ENCODE data around the gene TYW1. TPM values are rescaled to one million over a fixed set of nuclear protein-coding genes. Genes with fewer than 3 reads are reported as not detected.
"Not testable (repeated sequence)": the region's sequence is repeated elsewhere in the genome, so short reads cannot be mapped to it uniquely, and the experiment has no call there.

TYW1 gene
- total RNA-seq, 2 experiments from 2014 or later: 13.4 to 18.5 TPM

- H3K4me3 Mint-ChIP-seq; H3K27me3 Mint-ChIP-seq; H3K27ac Mint-ChIP-seq; H3K36me3 Mint-ChIP-seq; CTCF ChIA-PET; H3K9me3 Mint-ChIP-seq (ENCODE audit: low read depth); DNase-seq; ATAC-seq; H3K4me1 Mint-ChIP-seq: not testable (repeated sequence)
These were observed 46.3 kb downstream of the TYW1 start for GRCh38 chr7:67042781-67043558.

GRCh38 chr7:67043559-67043930 lies 46.9 kb downstream of the TYW1 start:
- DNase-seq; H3K36me3 Mint-ChIP-seq; CTCF ChIA-PET; ATAC-seq; H3K27me3 Mint-ChIP-seq; H3K4me1 Mint-ChIP-seq; H3K9me3 Mint-ChIP-seq (ENCODE audit: low read depth); H3K27ac Mint-ChIP-seq; H3K4me3 Mint-ChIP-seq: not testable (repeated sequence)

GRCh38 chr7:67045496-67045995 lies 48.9 kb downstream of the TYW1 start:
- DNase-seq (no peak), ATAC-seq (no peak)
- no peak overlapping the region for H3K4me3 Mint-ChIP-seq
- peaks cover 6% of the 10 kb centered on the region for H3K4me1 Mint-ChIP-seq
- peaks cover 5% of the 10 kb centered on the region for H3K36me3 Mint-ChIP-seq
- H3K27ac Mint-ChIP-seq: no peak overlapping the region
- CTCF ChIA-PET: interaction anchor here (0.8 kb wide), 1 partner anchor 26 kb away, joined by 4 read pairs; no protein-coding TSS in a partner anchor
- no peaks in the 10 kb centered on the region for H3K27me3 Mint-ChIP-seq
- H3K9me3 Mint-ChIP-seq (ENCODE audit: low read depth): no peaks in the 10 kb centered on the region

- H3K27me3 Mint-ChIP-seq; H3K4me1 Mint-ChIP-seq; ATAC-seq; H3K4me3 Mint-ChIP-seq; DNase-seq; CTCF ChIA-PET; H3K27ac Mint-ChIP-seq; H3K9me3 Mint-ChIP-seq (ENCODE audit: low read depth): not testable (repeated sequence)
- peaks cover 14% of the 10 kb centered on the region for H3K36me3 Mint-ChIP-seq
These were observed 50.2 kb downstream of the TYW1 start for GRCh38 chr7:67046819-67047218.

- H3K9me3 Mint-ChIP-seq (ENCODE audit: low read depth); ATAC-seq; H3K4me3 Mint-ChIP-seq; CTCF ChIA-PET; H3K27me3 Mint-ChIP-seq; DNase-seq; H3K27ac Mint-ChIP-seq: not testable (repeated sequence)
- H3K4me1 Mint-ChIP-seq: peaks cover 22% of the 10 kb centered on the region
- peaks cover 31% of the 10 kb centered on the region for H3K36me3 Mint-ChIP-seq
These were observed 53.3 kb downstream of the TYW1 start for GRCh38 chr7:67049908-67050307.

GRCh38 chr7:67052161-67052560 lies 55.5 kb downstream of the TYW1 start:
- H3K4me3 Mint-ChIP-seq; DNase-seq; H3K27me3 Mint-ChIP-seq; H3K9me3 Mint-ChIP-seq (ENCODE audit: low read depth); H3K27ac Mint-ChIP-seq; ATAC-seq: not testable (repeated sequence)
- CTCF ChIA-PET: interaction anchor here (0.7 to 1.9 kb wide), 2 partner anchors 11 to 189 kb away, joined by 3 to 5 read pairs; no protein-coding TSS in a partner anchor
- Mint-ChIP-seq H3K36me3 (peaks cover 35% of the 10 kb centered on the region), H3K4me1 (peaks cover 22% of the 10 kb centered on the region)

- Mint-ChIP-seq H3K4me3 (no peak overlapping the region), H3K9me3 (ENCODE audit: low read depth) (peaks cover 4% of the 10 kb centered on the region), H3K36me3 (peaks cover 38% of the 10 kb centered on the region), H3K27ac (no peak overlapping the region), H3K4me1 (peaks cover 14% of the 10 kb centered on the region), H3K27me3 (no peaks in the 10 kb centered on the region)
- CTCF ChIA-PET: no interaction called here
- ATAC-seq: no peak
- DNase-seq: no peak
These were observed 60.0 kb downstream of the TYW1 start for GRCh38 chr7:67056683-67057082.

- H3K27me3 Mint-ChIP-seq; H3K27ac Mint-ChIP-seq; ATAC-seq; H3K4me3 Mint-ChIP-seq; H3K4me1 Mint-ChIP-seq; DNase-seq; H3K9me3 Mint-ChIP-seq (ENCODE audit: low read depth): not testable (repeated sequence)
- H3K36me3 Mint-ChIP-seq: peaks cover 43% of the 10 kb centered on the region
- CTCF ChIA-PET: interaction anchor here (1.5 kb wide), 1 partner anchor 21 kb away, joined by 3 read pairs; no protein-coding TSS in a partner anchor
These were observed 64.7 kb downstream of the TYW1 start for GRCh38 chr7:67061321-67061720.

GRCh38 chr7:67062802-67063201 lies 66.2 kb downstream of the TYW1 start:
- DNase-seq; H3K27me3 Mint-ChIP-seq; H3K27ac Mint-ChIP-seq; CTCF ChIA-PET; H3K4me3 Mint-ChIP-seq; H3K9me3 Mint-ChIP-seq (ENCODE audit: low read depth); ATAC-seq: not testable (repeated sequence)
- H3K4me1 Mint-ChIP-seq: peaks cover 11% of the 10 kb centered on the region
- H3K36me3 Mint-ChIP-seq: peaks cover 47% of the 10 kb centered on the region

GRCh38 chr7:67066950-67067622 lies 70.5 kb downstream of the TYW1 start:
- H3K27me3 Mint-ChIP-seq; DNase-seq; H3K9me3 Mint-ChIP-seq (ENCODE audit: low read depth); CTCF ChIA-PET: not testable (repeated sequence)
- ATAC-seq: peak; percentile 39
- H3K27ac Mint-ChIP-seq: peak overlapping the region; percentile 77
- H3K4me1 Mint-ChIP-seq: peaks cover 13% of the 10 kb centered on the region
- H3K36me3 Mint-ChIP-seq: peaks cover 56% of the 10 kb centered on the region
- peak overlapping the region; percentile 64 for H3K4me3 Mint-ChIP-seq

- H3K4me3 Mint-ChIP-seq, ATAC-seq, CTCF ChIA-PET, DNase-seq, H3K27ac Mint-ChIP-seq, H3K4me1 Mint-ChIP-seq, H3K27me3 Mint-ChIP-seq: not testable (repeated sequence)
- H3K36me3 Mint-ChIP-seq: peaks cover 64% of the 10 kb centered on the region
- peaks cover 24% of the 10 kb centered on the region for H3K9me3 Mint-ChIP-seq (ENCODE audit: low read depth)
These were observed 79.5 kb downstream of the TYW1 start for GRCh38 chr7:67076120-67076519.

GRCh38 chr7:67082880-67083279 lies 86.2 kb downstream of the TYW1 start:
- DNase-seq, H3K27me3 Mint-ChIP-seq, H3K27ac Mint-ChIP-seq, ATAC-seq, H3K4me1 Mint-ChIP-seq, H3K4me3 Mint-ChIP-seq: not testable (repeated sequence)
- Mint-ChIP-seq H3K36me3 (peaks cover 67% of the 10 kb centered on the region), H3K9me3 (ENCODE audit: low read depth) (peaks cover 18% of the 10 kb centered on the region)
- CTCF ChIA-PET: interaction anchor here (0.6 kb wide), 1 partner anchor 279 kb away, joined by 3 read pairs; no protein-coding TSS in a partner anchor

- DNase-seq; H3K9me3 Mint-ChIP-seq (ENCODE audit: low read depth); H3K27ac Mint-ChIP-seq; ATAC-seq; H3K27me3 Mint-ChIP-seq; H3K4me1 Mint-ChIP-seq; H3K4me3 Mint-ChIP-seq; CTCF ChIA-PET: not testable (repeated sequence)
- peaks cover 32% of the 10 kb centered on the region for H3K36me3 Mint-ChIP-seq
These were observed 92.6 kb downstream of the TYW1 start for GRCh38 chr7:67089261-67089660.

GRCh38 chr7:67091053-67091452 lies 94.4 kb downstream of the TYW1 start:
- H3K9me3 Mint-ChIP-seq (ENCODE audit: low read depth); H3K27me3 Mint-ChIP-seq; DNase-seq; CTCF ChIA-PET; H3K4me1 Mint-ChIP-seq; ATAC-seq; H3K27ac Mint-ChIP-seq; H3K4me3 Mint-ChIP-seq: not testable (repeated sequence)
- peaks cover 29% of the 10 kb centered on the region for H3K36me3 Mint-ChIP-seq

Measured in activated CD8-positive, alpha-beta memory T cell treated with anti-CD3 and anti-CD28 coated beads, Interleukin-2, amount 10 ng/mL, durations not matched to agents 7 days and 5 days (primary cell).